GM10266 (cell line): ENCODE measurements around the gene PTPRH.
"Not testable (repeated sequence)": the region's sequence is repeated elsewhere in the genome, so short reads cannot be mapped to it uniquely, and the experiment has no call there.

Source experiments
- DNase-seq: peaks from one replicate; pipeline ENCODE4 v3.0.0; 2012; ENCODE audit errors: extremely low spot score
- CTCF ChIP-seq: IDR thresholded peaks from 2 replicates; pipeline ENCODE4 v1.5.1; 2012; ENCODE audit warnings: mild to moderate bottlenecking, low read depth; ENCODE audit not compliant: control insufficient read depth, insufficient read depth; ENCODE audit errors: missing control alignments

The PTPRH gene

DNA sequence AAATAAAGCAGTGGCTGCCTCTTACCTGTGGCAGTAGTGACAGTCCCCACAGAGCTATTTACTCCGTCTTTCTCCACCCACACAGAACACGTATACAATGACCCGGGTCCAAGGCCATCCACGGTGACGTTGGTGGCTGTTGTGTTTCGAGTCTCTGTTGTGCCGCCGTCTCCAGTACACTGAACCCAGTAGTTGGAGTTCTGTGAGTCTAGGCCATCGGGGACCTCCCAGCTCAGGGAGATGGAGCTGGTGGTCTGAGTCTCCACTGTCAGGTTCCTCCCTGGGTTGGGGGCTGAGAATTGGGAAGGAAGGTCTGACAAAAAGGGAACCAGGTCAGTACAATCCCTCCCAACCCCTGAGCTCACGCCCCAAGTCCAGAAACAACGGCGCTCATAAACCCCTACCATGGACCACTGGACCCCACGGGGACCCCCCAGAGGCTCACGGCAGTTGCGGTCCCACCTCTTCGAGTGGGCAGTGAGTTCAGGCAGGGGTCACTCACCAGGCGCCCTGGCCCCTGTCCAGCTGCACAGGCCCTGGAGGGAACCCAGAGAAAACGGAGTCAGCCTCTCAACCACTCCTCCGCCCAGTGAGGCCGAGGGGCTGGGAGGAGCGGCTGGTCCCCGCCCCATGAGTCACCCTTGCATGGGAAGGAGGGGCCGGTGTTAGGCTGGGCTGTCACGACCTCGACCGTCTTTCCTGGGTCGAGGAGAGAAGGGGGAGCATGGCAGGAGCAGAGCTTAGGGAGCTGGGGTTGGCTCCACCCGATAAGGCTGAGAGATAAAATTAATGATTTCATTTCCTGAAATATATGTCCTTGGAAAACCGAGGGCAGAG is 2.4 kb downstream of the PTPRH start:
- TF ChIP-seq CTCF, result no peak
- peak; percentile 53 for DNase-seq

- not testable (repeated sequence) for DNase-seq
Observed at GRCh38 chr19:55202199-55202598, 7.1 kb downstream of the PTPRH start.

DNA sequence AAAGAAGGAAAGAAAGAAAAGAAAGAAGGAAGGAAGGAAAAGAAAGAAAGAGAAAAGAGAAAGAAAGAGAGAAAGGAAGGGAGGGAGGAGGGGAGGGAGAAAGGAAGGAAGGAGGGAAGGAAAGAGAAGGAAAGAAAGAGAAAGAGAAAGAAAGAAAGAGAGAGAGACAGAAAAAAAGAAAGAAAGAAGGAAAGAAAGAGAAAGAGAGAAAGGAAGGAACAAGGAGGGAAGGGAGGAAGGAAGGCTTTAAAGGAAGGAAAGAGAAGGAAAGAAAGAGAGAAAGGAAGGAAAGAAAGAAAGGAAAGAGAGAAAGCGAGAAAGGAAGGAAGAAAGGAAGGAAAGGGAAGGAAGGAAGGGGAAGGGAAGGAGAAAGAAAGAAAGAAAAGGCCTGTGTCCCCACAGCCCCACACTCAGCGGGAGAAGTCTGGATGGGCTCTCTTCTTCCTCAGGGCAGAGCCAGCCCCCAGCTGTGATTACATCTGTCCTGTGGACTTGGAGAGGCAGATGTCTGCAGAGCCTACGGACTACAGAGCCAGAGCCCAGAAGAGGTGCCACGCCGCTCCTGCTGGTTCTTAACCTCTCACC is 9.6 kb downstream of the PTPRH start:
- no peak for DNase-seq
- no peak for TF ChIP-seq CTCF

DNA sequence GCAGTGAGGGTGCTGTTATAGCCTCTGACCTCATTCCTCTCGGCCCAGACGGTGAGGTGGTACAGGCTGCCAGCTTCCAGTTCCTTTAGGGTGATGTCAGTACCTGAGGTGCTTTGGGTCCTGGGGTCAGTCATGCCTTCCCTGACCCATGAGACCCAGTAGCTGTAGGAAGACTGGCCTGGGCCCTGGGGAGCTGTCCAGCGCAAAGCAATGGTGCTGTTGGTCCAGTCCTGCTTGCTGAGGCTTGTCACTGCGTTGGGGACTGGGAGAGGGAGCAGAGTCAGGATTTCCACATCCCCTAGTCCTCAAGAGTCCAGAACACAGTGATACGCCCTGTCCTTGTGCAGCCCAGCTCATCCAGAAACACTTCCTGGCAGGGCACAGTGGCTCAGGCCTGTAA is 10.7 kb downstream of the PTPRH start:
- TF ChIP-seq CTCF, result no peak
- DNase-seq, result no peak

DNA sequence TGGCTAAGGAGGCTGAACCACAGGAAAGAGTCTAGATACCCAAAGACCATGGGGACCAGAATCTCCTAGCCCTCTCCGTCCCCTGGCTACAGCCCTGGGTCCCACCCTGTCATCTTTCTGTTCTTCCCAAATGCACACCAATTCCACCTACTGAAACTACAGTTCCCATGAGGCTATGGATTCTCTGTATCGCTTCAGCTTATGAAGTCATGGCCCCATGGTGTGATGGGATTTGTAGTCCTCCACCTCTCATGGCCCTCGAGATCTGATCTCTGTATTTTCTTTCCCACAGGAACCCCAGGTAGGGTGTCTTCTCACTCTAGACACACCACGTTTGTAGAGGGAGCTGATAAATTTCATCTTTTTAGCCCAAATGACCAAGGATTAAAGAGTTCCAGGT is 11.8 kb downstream of the PTPRH start:
- no peak for DNase-seq
- no peak for TF ChIP-seq CTCF

- no peak for TF ChIP-seq CTCF
- no peak for DNase-seq
Observed at GRCh38 chr19:55196803-55197202, 12.5 kb downstream of the PTPRH start.

DNA sequence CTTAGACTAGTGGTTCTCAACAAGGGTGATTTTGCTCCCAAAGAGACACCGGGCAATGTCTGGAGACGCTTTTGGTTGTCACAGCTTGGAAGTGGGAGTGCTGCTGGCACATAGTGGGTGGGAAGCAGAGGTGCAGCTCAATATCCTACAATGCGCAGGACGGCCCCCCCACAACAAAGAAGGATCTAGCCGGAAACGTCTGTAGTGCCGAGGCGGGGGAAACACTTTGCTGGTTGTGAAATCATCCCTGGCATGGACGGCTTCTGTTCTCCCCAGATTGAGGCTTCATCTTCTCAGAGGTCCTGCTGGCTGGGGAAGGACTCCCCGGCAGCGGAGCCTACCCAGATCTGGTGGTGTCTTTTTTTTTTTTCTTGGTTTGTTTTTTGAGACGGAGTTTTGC is 15.8 kb downstream of the PTPRH start:
- no peak for DNase-seq

More for the DNA sequence above, 15.8 kb downstream of the PTPRH start:
- TF ChIP-seq CTCF, result no peak
